Left ventricle myocardium inferior (tissue), 1 donor: ENCODE results near the gene COBL. TPM values are rescaled to one million over a fixed set of nuclear protein-coding genes. Genes with fewer than 3 reads are reported as not detected.

Experiments
- DNase-seq: peaks from one replicate; pipeline ENCODE4 v3.0.0-alpha.2; 2020
- H3K27ac ChIP-seq: fragments of 200-600 bp; replicated peaks from 2 replicates; pipeline ENCODE4 v1.8.0; 2021
- H3K27me3 ChIP-seq: fragments of 200-600 bp; 2 replicates; pipeline ENCODE4 v1.8.0; 2021; ENCODE audit warnings: low read depth
- H3K36me3 ChIP-seq: fragments of 200-600 bp; 2 replicates; pipeline ENCODE4 v1.8.0; 2021
- H3K4me1 ChIP-seq: fragments of 200-600 bp; 2 replicates; pipeline ENCODE4 v1.8.0; 2021
- H3K4me3 ChIP-seq: fragments of 200-600 bp; 2 replicates; pipeline ENCODE4 v1.8.0; 2021; ENCODE audit warnings: mild to moderate bottlenecking, moderate library complexity
- H3K9me3 ChIP-seq: fragments of 200-600 bp; replicated peaks from 2 replicates; pipeline ENCODE4 v1.8.0; 2021
- intact Hi-C: fragments of 100-400 bp; cut with micrococcal nuclease; formaldehyde crosslinking; loops from one replicate; pipeline ENCODE4 v1.11.0; 2022
- total RNA-seq: library from RNA; stranded (reverse); fragmentation: NEBNext Ultra II Directional; extraction: Animal tissue kit (Norgen Biotek cat#: 25700); gene quantifications from one replicate; pipeline ENCODE4 v1.2.1, GENCODE V29; 2021
- TF ChIP-seq, protein P1 (sequence below): fragments of 200-600 bp; IDR thresholded peaks from 2 replicates; pipeline ENCODE4 v1.8.0; 2021; ENCODE audit warnings: antibody characterized with exemption, mild to moderate bottlenecking, borderline replicate concordance
- donor health status: DM: no; HTN: yes; CAD: no; lungs with severe emphysema.

Gene COBL
- total RNA-seq, 1 donor from 2014 or later = 77.1 TPM

DNA sequence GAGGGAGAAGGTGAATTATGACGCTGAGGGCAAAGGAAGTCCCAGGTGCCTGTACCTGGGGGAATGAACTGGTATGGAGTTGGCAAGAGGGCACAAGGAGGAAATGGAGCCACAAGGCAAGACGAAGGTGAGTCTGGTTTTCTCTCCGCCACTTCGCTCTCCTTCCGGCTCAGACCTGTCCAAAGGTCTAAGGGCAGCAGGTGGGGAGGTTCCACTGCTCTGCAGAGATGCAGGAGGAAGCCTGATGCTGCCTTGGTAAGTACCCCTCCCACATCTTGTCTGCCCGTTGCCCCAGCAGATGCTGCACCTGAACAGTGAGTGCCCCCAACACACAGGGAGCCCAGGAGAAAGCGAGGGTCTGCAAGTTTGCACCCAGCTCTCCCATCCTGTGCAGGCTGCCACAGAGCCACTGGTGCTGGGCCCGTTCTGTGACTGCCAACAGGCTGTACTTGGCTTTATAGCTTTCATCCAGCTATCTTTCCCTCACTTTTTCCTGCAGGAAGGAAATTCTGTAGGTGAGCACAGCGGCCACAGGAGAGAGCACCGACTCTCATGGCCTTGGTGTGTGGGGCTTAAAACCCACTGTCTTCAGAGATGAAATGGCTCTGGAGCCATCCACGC, 235.2 kb downstream of the COBL start:
- DNase-seq = no peak
- intact Hi-C loops = no loop called here
- Histone ChIP-seq H3K36me3 (no peaks in the 10 kb centered on the region), H3K27ac (peak overlapping the region; percentile 76), H3K4me1 (peaks cover 62% of the 10 kb centered on the region), H3K4me3 (no peak overlapping the region), H3K27me3 (no peaks in the 10 kb centered on the region), H3K9me3 (no peaks in the 10 kb centered on the region)
- TF ChIP-seq, protein P1, sequence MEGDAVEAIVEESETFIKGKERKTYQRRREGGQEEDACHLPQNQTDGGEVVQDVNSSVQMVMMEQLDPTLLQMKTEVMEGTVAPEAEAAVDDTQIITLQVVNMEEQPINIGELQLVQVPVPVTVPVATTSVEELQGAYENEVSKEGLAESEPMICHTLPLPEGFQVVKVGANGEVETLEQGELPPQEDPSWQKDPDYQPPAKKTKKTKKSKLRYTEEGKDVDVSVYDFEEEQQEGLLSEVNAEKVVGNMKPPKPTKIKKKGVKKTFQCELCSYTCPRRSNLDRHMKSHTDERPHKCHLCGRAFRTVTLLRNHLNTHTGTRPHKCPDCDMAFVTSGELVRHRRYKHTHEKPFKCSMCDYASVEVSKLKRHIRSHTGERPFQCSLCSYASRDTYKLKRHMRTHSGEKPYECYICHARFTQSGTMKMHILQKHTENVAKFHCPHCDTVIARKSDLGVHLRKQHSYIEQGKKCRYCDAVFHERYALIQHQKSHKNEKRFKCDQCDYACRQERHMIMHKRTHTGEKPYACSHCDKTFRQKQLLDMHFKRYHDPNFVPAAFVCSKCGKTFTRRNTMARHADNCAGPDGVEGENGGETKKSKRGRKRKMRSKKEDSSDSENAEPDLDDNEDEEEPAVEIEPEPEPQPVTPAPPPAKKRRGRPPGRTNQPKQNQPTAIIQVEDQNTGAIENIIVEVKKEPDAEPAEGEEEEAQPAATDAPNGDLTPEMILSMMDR = no peak

DNA sequence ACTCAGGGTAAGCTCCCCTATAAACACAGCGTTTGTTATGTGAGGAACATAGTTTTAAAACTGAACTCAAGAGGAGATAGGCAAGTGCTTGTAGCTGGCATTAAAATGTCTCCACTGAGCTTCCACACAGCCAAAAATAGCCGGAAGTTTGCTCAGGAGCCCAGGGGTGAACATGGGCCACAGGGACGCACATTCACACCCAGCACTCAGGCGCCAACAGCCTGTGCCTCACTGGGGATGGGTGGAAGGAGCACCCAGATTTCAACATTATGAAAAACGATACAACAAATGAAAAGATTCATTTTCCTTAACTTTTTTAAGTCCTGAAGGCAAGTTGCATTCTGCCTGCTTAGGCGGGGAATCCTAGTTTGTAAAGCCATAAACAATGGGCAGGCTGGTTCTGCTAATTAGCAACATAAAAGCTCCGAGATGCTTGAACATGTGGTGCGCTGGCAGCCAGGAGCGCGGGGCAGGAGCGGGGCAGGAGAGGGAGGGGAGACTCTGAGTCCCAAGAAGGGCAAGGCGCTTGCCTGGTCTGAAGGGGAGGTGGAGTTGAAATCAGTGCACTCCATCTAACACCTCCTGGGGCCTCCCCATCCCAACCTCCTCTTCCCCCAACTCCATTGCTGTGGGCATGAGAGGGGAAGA, 235.9 kb downstream of the COBL start:
- TF ChIP-seq, protein P1 = no peak
- Histone ChIP-seq H3K27me3 (no peaks in the 10 kb centered on the region), H3K4me1 (peaks cover 62% of the 10 kb centered on the region), H3K36me3 (no peaks in the 10 kb centered on the region), H3K4me3 (no peak overlapping the region), H3K9me3 (no peaks in the 10 kb centered on the region), H3K27ac (peak overlapping the region; percentile 76)
- DNase-seq = no peak
- intact Hi-C loops = no loop called here

- Histone ChIP-seq H3K4me1 (peaks cover 62% of the 10 kb centered on the region), H3K9me3 (no peaks in the 10 kb centered on the region), H3K27me3 (no peaks in the 10 kb centered on the region), H3K27ac (peak overlapping the region; percentile 76), H3K36me3 (no peaks in the 10 kb centered on the region), H3K4me3 (no peak overlapping the region)
- TF ChIP-seq, protein P1 = no peak
- DNase-seq = no peak
- intact Hi-C loops = no loop called here
These were observed 236.4 kb downstream of the COBL start for GRCh38 chr7:51080216-51080615.

DNA sequence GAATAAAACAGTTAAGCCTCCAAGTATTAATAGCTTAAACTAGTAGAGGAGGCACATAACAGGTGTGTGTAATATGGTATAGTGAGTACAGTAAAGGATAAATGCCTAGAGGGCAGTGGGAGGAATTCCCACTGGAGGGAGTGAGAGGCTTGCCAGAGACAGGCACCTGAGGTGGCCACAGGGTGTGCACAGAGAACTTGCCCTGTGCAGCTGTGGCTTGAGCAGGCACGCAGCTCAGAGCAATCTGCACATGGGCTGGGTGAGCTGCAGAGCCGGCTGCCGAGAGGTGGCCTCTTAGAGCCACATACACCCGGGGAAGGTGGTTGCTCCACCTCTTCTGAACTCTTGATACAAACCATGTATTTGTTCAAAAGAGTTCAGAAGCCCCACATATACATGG, 237.1 kb downstream of the COBL start:
- Histone ChIP-seq H3K4me3 (no peak overlapping the region), H3K27me3 (no peaks in the 10 kb centered on the region), H3K4me1 (peaks cover 65% of the 10 kb centered on the region), H3K9me3 (no peaks in the 10 kb centered on the region), H3K36me3 (no peaks in the 10 kb centered on the region), H3K27ac (peak overlapping the region; percentile 76)
- TF ChIP-seq, protein P1 = peak; percentile 14
- DNase-seq = no peak
- intact Hi-C loops = no loop called here

DNA sequence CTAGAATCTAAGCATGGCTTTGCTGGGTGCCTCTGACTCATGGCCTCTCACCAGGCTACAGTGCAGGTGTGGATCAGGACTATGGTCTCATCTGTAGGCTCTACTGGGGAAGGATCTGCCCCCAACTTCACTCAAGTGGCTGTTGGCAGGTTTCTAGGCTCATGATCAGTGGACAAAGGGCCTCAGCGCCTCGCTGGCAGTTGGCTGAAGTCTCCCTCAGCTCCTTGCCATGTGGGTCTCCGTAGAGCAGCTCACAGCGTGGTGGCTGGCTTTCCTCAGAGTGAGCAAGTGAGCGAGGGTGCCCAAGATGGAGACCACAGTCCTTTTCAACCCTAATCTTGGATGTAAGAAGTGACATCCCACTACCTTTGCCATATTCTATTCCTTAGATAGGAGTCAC, 238.0 kb downstream of the COBL start:
- peaks cover 65% of the 10 kb centered on the region for H3K4me1 ChIP-seq
- H3K9me3 ChIP-seq = no peaks in the 10 kb centered on the region
- no peaks in the 10 kb centered on the region for H3K27me3 ChIP-seq
- intact Hi-C loops = no loop called here
- no peak for DNase-seq
- H3K27ac ChIP-seq = no peak overlapping the region
- H3K4me3 ChIP-seq = no peak overlapping the region
- no peaks in the 10 kb centered on the region for H3K36me3 ChIP-seq
- TF ChIP-seq, protein P1 = no peak
